Testis (tissue), 3 donors: ENCODE measurements around the gene SLIT3. TPM values are rescaled to one million over a fixed set of nuclear protein-coding genes. Genes with fewer than 3 reads are reported as not detected.

ENCODE experiments used
- DNase-seq: peaks from one replicate; pipeline ENCODE4 v3.0.0-alpha.2; 2019
- H3K27ac ChIP-seq, 2 donors: fragments of 200-600 bp; sonication (generic); one replicate each; pipeline ENCODE4 v1.5.1; 2019
- H3K27me3 ChIP-seq: fragments of 200-600 bp; sonication (generic); one replicate; pipeline ENCODE4 v1.5.1; 2019
- H3K36me3 ChIP-seq: fragments of 200-600 bp; sonication (generic); one replicate; pipeline ENCODE4 v1.5.1; 2017; ENCODE audit warnings: low read depth; ENCODE audit errors: missing control alignments
- H3K4me1 ChIP-seq: fragments of 200-600 bp; sonication (generic); one replicate; pipeline ENCODE4 v1.5.1; 2019
- H3K4me3 ChIP-seq, 2 donors: fragments of 200-600 bp; sonication (generic); one replicate each; pipeline ENCODE4 v1.5.1; 2017 to 2019
- H3K9me3 ChIP-seq: fragments of 200-600 bp; sonication (generic); one replicate; pipeline ENCODE4 v1.5.1; 2017
- CTCF ChIP-seq, 3 experiments: fragments of 450-650 bp in 2 of 3; fragments of 200-600 bp in 1 of 3; sonication (generic) in 1 of 3; IDR thresholded peaks; one replicate each; pipeline ENCODE4 v1.5.1; 2016 to 2019; ENCODE audit warnings: antibody characterized with exemption in 3 of 3, mild to moderate bottlenecking in 2 of 3, moderate library complexity in 1 of 3
- POLR2A ChIP-seq: fragments of 450-650 bp; IDR thresholded peaks from one replicate; pipeline ENCODE4 v1.6.1; 2017; ENCODE audit warnings: antibody characterized with exemption, mild to moderate bottlenecking, moderate library complexity
- WGBS, 2 donors: methylation state at CpG; one replicate each; pipeline ENCODE4 v1.1.5; 2018; 5-methylcytosine and 5-hydroxymethylcytosine counted together
- intact Hi-C: fragments of 100-400 bp; cut with DNase I; formaldehyde crosslinking; loops from one replicate; pipeline ENCODE4 v1.15.1; 2023; ENCODE audit warnings: low total_unique reads
- polyA plus RNA-seq: library from polyadenylated mRNA; stranded (reverse); fragments of 350-450 nt; fragmentation: Illumina TruSeq; extraction: RNeasy Lipid Tissue Mini Kit (QIAGEN cat#74804); gene quantifications from one replicate; pipeline ENCODE4 v1.2.3, GENCODE V29; 2014; ENCODE audit warnings: low read depth, low replicate concordance; ENCODE audit not compliant: insufficient read depth
- total RNA-seq, 2 donors: library from RNA; depleted of rRNA; stranded (reverse); fragments of >200 nt; gene quantifications; one replicate each; pipeline ENCODE4 v1.2.3, GENCODE V29; 2016

The SLIT3 gene
- total and polyA plus RNA-seq, 3 donors from 2014 or later = 4.8 to 23.2 (median 7.8) TPM

GRCh38 chr5:168721002-168721753, 579.8 kb downstream of the SLIT3 start:
- Histone ChIP-seq H3K9me3 (no peaks in the 10 kb centered on the region), H3K27me3 (no peaks in the 10 kb centered on the region), H3K4me3 (no peak overlapping the region), H3K4me1 (no peaks in the 10 kb centered on the region), H3K27ac (no peak overlapping the region), H3K36me3 (no peaks in the 10 kb centered on the region)
- intact Hi-C loops = no loop called here
- no peak for DNase-seq
- TF ChIP-seq CTCF (IDR thresholded peaks at IDR 0.05) = no peak
- no peak for TF ChIP-seq POLR2A
- 85% methylated on average over 5 of the region's 5 CpGs for WGBS, 2 donors

- no peaks in the 10 kb centered on the region for H3K27me3 ChIP-seq
- H3K36me3 ChIP-seq = no peaks in the 10 kb centered on the region
- H3K4me1 ChIP-seq = no peaks in the 10 kb centered on the region
- DNase-seq = no peak
- H3K9me3 ChIP-seq = no peaks in the 10 kb centered on the region
- 89% methylated on average over 9 of the region's 9 CpGs for WGBS, 2 donors
- intact Hi-C loops = no loop called here
- H3K27ac ChIP-seq = no peak overlapping the region
- no peak for TF ChIP-seq CTCF (IDR thresholded peaks at IDR 0.05)
- TF ChIP-seq POLR2A = no peak
- no peak overlapping the region for H3K4me3 ChIP-seq
These were observed 580.4 kb downstream of the SLIT3 start for GRCh38 chr5:168720575-168720974.

GRCh38 chr5:168714046-168714445, 586.9 kb downstream of the SLIT3 start:
- Histone ChIP-seq H3K9me3 (no peaks in the 10 kb centered on the region), H3K36me3 (no peaks in the 10 kb centered on the region), H3K27ac (no peak overlapping the region), H3K4me3 (no peak overlapping the region), H3K4me1 (no peaks in the 10 kb centered on the region), H3K27me3 (no peaks in the 10 kb centered on the region)
- DNase-seq = no peak
- intact Hi-C loops = no loop called here
- 78 to 84% methylated on average over 4 of the region's 4 CpGs for WGBS, 2 donors
- TF ChIP-seq CTCF (IDR thresholded peaks at IDR 0.05) (no peak), POLR2A (no peak)

- H3K27ac ChIP-seq = no peak overlapping the region
- H3K4me3 ChIP-seq = no peak overlapping the region
- intact Hi-C loops = no loop called here
- H3K27me3 ChIP-seq = no peaks in the 10 kb centered on the region
- WGBS, 2 donors = 83 to 87% methylated on average over 10 of the region's 10 CpGs
- H3K9me3 ChIP-seq = no peaks in the 10 kb centered on the region
- no peak for DNase-seq
- no peaks in the 10 kb centered on the region for H3K4me1 ChIP-seq
- no peak for TF ChIP-seq CTCF (IDR thresholded peaks at IDR 0.05)
- no peak for TF ChIP-seq POLR2A
- H3K36me3 ChIP-seq = no peaks in the 10 kb centered on the region
These were observed 587.9 kb downstream of the SLIT3 start for GRCh38 chr5:168713051-168713450.
